Measurements from ENCODE around the gene SCRT2.

SCRT2 gene

GRCh38 chr20:669573-669972, 6.0 kb downstream of the SCRT2 start:
- no peak for DNase-seq

GRCh38 chr20:668638-669037, 7.0 kb downstream of the SCRT2 start:
- no peak for DNase-seq

GRCh38 chr20:668050-668449, 7.6 kb downstream of the SCRT2 start:
- no peak for DNase-seq

GRCh38 chr20:667351-668034, 8.1 kb downstream of the SCRT2 start:
- DNase-seq, result peak; percentile 74

GRCh38 chr20:666877-667276, 8.7 kb downstream of the SCRT2 start:
- DNase-seq, result no peak

GRCh38 chr20:665276-665675, 10.3 kb downstream of the SCRT2 start:
- no peak for DNase-seq

GRCh38 chr20:664576-664975, 11.0 kb downstream of the SCRT2 start:
- no peak for DNase-seq

GRCh38 chr20:664151-664550, 11.5 kb downstream of the SCRT2 start:
- DNase-seq, result no peak

GRCh38 chr20:663315-664090, 12.1 kb downstream of the SCRT2 start:
- no peak for DNase-seq

- DNase-seq, result no peak
Observed at GRCh38 chr20:662277-663192, 13.1 kb downstream of the SCRT2 start.

- DNase-seq, result no peak
Observed at GRCh38 chr20:661474-662270, 13.9 kb downstream of the SCRT2 start.

GRCh38 chr20:658731-659291, 16.8 kb downstream of the SCRT2 start:
- DNase-seq, result peak; percentile 67

GRCh38 chr20:658202-658601, 17.4 kb downstream of the SCRT2 start:
- no peak for DNase-seq

- peak; percentile 90 for DNase-seq
Observed at GRCh38 chr20:655726-656624, 19.6 kb downstream of the SCRT2 start.

GRCh38 chr20:654417-654750, 21.2 kb downstream of the SCRT2 start:
- peak; percentile 54 for DNase-seq

GRCh38 chr20:653590-654416, 21.8 kb downstream of the SCRT2 start:
- DNase-seq, result no peak

GRCh38 chr20:653110-653589, 22.5 kb downstream of the SCRT2 start, which contains the start of gene SRXN1:
Gene SRXN1, minus strand, starts transcription at chr20:653200. Its CDS starts 15 bp downstream, at chr20:653185.
- DNase-seq, result peak; percentile 92

- no peak for DNase-seq
Observed at GRCh38 chr20:652615-653109, 22.9 kb downstream of the SCRT2 start.

GRCh38 chr20:651713-652614, 23.6 kb downstream of the SCRT2 start:
- no peak for DNase-seq
